Neural progenitor cell (in vitro differentiated cells): Measurements from ENCODE around the gene C1QTNF1.

Experiments used
- CTCF ChIP-seq: fragments of 200-600 bp; sonication (generic); IDR thresholded peaks from 2 replicates; pipeline ENCODE4 v1.5.1; 2017; ENCODE audit warnings: antibody characterized with exemption, mild to moderate bottlenecking
- EZH2 ChIP-seq: fragments of 200-600 bp; sonication (generic); IDR thresholded peaks from 2 replicates; pipeline ENCODE4 v1.6.1; 2017; ENCODE audit warnings: antibody characterized with exemption, mild to moderate bottlenecking, moderate library complexity
- EZH2phosphoT487 ChIP-seq: fragments of 200-600 bp; sonication (generic); IDR thresholded peaks from 2 replicates; pipeline ENCODE4 v1.6.1; 2017; ENCODE audit warnings: antibody characterized with exemption

GRCh38 chr17:79074649-79075445 lies 50.9 kb downstream of the C1QTNF1 start, which contains the start of gene ENGASE:
- no peak for TF ChIP-seq CTCF
- TF ChIP-seq EZH2, result no peak
- no peak for TF ChIP-seq EZH2phosphoT487
